Right lobe of liver (tissue), 6 donors: ENCODE results near the gene NKAIN2. TPM values are rescaled to one million over a fixed set of nuclear protein-coding genes. Genes with fewer than 3 reads are reported as not detected.

ENCODE experiments used
- ATAC-seq, 4 donors: fragments of 200-7000 bp; cut with Tn5 transposase; one replicate each; pipeline ENCODE4 v1.9.1; 2020; ENCODE audit warnings: mild to moderate bottlenecking in 4 of 4, moderate library complexity in 4 of 4
- DNase-seq, 3 donors: peaks; one replicate each; pipeline ENCODE4 v3.0.0-alpha.2; 2020
- H3K27ac ChIP-seq, 3 donors: fragments of 200-600 bp; one replicate each; pipeline ENCODE4 v1.8.0; 2022
- H3K27me3 ChIP-seq, 2 donors: fragments of 200-600 bp; one replicate each; pipeline ENCODE4 v1.8.0; 2022
- H3K36me3 ChIP-seq, 4 donors: fragments of 200-600 bp; sonication (generic) in 1 of 4; one replicate each; pipeline versions ENCODE4 v1.5.1 to v1.8.0; 2017 to 2022; ENCODE audit warnings: control low read depth in 1 of 4
- H3K4me1 ChIP-seq, 4 donors: fragments of 200-600 bp; sonication (generic) in 1 of 4; one replicate each; pipeline versions ENCODE4 v1.5.1 to v1.8.0; 2017 to 2022; ENCODE audit warnings: control low read depth in 1 of 4
- H3K4me3 ChIP-seq, 3 donors: fragments of 200-600 bp; one replicate each; pipeline ENCODE4 v1.8.0; 2022
- H3K9me3 ChIP-seq, 4 donors: fragments of 200-600 bp; sonication (generic) in 1 of 4; one replicate each; pipeline versions ENCODE4 v1.5.1 to v1.8.0; 2017 to 2022; ENCODE audit warnings: control low read depth in 1 of 4
- POLR2A ChIP-seq: fragments of 450-650 bp; IDR thresholded peaks from one replicate; pipeline ENCODE4 v1.6.1; 2017; ENCODE audit warnings: antibody characterized with exemption, mild to moderate bottlenecking
- WGBS: methylation state at CpG from one replicate; pipeline ENCODE4 v1.1.6; 2018; ENCODE audit warnings: low coverage, low lambda C conversion rate; ENCODE audit not compliant: insufficient coverage; ENCODE audit errors: missing lambda C conversion rate; 5-methylcytosine and 5-hydroxymethylcytosine counted together
- intact Hi-C, 2 donors: fragments of 100-400 bp; cut with DNase I; formaldehyde crosslinking; loops; one replicate each; pipeline versions ENCODE4 v1.11.2 to v1.14.1; 2022
- total RNA-seq, 6 experiments: library from RNA; depleted of rRNA in 2 of 6; stranded (reverse); fragments of >200 nt in 2 of 6; fragmentation: NEBNext Ultra II Directional in 3 of 6; extraction: Animal tissue kit (Norgen Biotek cat#: 25700) in 3 of 6; gene quantifications; one replicate each; pipeline versions ENCODE4 v1.1.0 to v1.2.4, GENCODE V29; 2016 to 2023
- TF ChIP-seq, protein P1 (sequence below), 4 donors: fragments of 200-600 bp in 3 of 4; fragments of 450-650 bp in 1 of 4; IDR thresholded peaks; one replicate each; pipeline versions ENCODE4 v1.5.1 to v1.8.0; 2016 to 2022; ENCODE audit warnings: antibody characterized with exemption in 4 of 4, mild to moderate bottlenecking in 2 of 4
- donor health status: DM: no; HTN: yes; CAD: no.
- donor health status: DM: no; HTN: no; CAD: no.
- donor health status: DM: no; HTN: no; CAD: no.
- donor health status: DM: no; HTN: yes; CAD: no.
- donor health status: DM: no; HTN: yes; CAD: no.

NKAIN2 gene
- total RNA-seq, 6 experiments from 2014 or later: 0.16 to 0.28 TPM; not detected in 4

DNA sequence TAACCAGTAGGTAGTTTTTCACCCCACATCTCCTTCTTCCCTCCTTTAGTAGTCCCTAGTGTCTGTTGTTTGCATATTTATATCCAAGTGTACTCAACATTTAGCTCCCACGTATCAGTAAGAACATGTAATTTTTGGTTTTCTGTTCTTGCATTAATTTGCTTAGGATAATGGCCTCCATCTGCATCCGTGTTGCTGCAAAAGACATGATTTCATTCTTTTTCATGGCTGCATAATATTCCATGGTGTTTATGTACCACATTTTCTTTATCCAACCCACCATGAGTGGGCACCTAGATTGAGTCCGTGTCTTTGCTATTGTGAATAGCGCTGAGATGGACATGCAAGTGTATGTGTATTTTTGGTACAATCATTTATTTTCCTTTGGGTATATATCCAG, 306.8 kb downstream of the NKAIN2 start:
- 67% methylated on average over 4 of the region's 4 CpGs for WGBS
- Histone ChIP-seq H3K36me3 (no peaks in the 10 kb centered on the region), H3K4me3 (no peak overlapping the region), H3K9me3 (no peaks in the 10 kb centered on the region), H3K27me3 (no peaks in the 10 kb centered on the region), H3K27ac (no peak overlapping the region), H3K4me1 (no peaks in the 10 kb centered on the region)
- ATAC-seq: no peak
- no peak for DNase-seq
- TF ChIP-seq, protein P1, sequence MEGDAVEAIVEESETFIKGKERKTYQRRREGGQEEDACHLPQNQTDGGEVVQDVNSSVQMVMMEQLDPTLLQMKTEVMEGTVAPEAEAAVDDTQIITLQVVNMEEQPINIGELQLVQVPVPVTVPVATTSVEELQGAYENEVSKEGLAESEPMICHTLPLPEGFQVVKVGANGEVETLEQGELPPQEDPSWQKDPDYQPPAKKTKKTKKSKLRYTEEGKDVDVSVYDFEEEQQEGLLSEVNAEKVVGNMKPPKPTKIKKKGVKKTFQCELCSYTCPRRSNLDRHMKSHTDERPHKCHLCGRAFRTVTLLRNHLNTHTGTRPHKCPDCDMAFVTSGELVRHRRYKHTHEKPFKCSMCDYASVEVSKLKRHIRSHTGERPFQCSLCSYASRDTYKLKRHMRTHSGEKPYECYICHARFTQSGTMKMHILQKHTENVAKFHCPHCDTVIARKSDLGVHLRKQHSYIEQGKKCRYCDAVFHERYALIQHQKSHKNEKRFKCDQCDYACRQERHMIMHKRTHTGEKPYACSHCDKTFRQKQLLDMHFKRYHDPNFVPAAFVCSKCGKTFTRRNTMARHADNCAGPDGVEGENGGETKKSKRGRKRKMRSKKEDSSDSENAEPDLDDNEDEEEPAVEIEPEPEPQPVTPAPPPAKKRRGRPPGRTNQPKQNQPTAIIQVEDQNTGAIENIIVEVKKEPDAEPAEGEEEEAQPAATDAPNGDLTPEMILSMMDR (IDR thresholded peaks at IDR 0.05): no peak
- TF ChIP-seq POLR2A: no peak
- intact Hi-C loops: no loop called here

DNA sequence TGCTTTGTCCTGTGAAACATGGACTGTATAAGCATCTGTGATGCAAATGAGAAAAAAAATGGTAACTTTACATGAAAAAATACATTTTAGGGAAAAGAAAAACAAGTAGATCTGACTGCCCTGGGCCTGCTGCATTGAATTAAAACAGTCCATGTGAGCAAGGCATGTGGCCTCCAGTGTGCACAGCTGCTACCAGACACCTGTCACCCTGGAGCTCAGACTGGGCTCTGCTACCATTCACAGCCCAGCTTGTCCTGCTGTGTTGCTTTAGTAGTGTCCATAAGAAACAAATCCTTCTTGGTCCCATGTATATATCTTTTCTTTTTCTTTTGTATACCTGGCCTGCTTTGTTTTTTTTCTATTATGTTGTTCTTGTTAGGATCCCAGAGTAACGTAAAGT, 315.9 kb downstream of the NKAIN2 start:
- ATAC-seq (no peak), DNase-seq (no peak)
- Histone ChIP-seq H3K27ac (no peak overlapping the region), H3K9me3 (no peaks in the 10 kb centered on the region), H3K27me3 (no peaks in the 10 kb centered on the region), H3K4me1 (no peaks in the 10 kb centered on the region), H3K36me3 (no peaks in the 10 kb centered on the region), H3K4me3 (no peak overlapping the region)
- intact Hi-C loops: no loop called here
- TF ChIP-seq, protein P1 (IDR thresholded peaks at IDR 0.05): no peak
- TF ChIP-seq POLR2A: no peak
- 71% methylated on average over 1 of the region's 1 CpG for WGBS

DNA sequence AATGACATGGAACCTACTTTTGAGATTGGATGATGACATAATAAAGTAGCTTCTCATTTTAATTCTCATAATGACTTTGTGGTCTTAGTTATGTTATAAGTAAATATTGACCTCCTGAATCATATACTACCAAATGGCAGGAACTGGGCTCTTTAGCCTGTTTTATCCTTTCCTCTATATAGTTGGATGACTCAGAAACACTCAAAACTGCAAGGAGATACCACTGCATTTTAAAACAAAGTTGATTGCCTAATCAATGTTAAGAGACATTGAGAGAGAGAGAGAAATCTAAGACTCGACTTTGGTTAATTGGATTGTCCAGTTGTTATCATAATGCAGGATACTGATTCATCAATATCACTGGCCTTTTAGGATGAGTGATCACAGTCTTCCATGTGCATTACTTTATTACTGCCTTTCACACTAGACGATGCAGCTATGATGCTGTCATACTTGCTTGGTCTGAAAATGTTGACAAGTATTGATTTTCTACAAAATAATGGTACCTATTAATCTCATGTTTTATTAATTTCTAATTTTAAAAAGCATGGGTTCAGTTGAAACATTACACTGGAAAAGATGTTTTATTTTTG, 320.0 kb downstream of the NKAIN2 start:
- DNase-seq (no peak), ATAC-seq (no peak)
- no peaks in the 10 kb centered on the region for H3K27me3 ChIP-seq
- whole genome bisulfite sequencing: 52% methylated on average over 2 of the region's 2 CpGs
- intact Hi-C loops: no loop called here
- H3K27ac ChIP-seq: no peak overlapping the region
- no peak overlapping the region for H3K4me3 ChIP-seq
- TF ChIP-seq, protein P1 (IDR thresholded peaks at IDR 0.05): no peak
- TF ChIP-seq POLR2A: no peak
- no peaks in the 10 kb centered on the region for H3K4me1 ChIP-seq
- no peaks in the 10 kb centered on the region for H3K9me3 ChIP-seq
- no peaks in the 10 kb centered on the region for H3K36me3 ChIP-seq

DNA sequence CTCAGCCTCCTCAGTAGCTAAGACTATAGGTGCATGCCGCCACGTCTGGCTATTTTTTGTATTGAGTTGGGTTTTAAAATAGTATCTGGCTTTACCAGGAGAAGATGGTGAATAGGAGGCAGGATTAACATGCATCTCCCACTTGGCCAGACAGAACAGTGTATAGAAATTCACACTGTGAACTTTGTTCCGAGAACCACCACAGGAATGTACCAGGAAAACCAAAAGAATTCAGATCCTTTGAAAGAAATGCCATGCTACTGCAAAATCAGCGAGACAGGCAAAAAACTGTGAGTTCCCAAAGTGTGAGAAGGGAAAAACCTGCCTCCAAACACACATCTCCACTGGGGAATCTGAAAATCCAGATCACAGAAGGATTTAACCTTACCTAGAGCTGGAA, 327.6 kb downstream of the NKAIN2 start:
- TF ChIP-seq, protein P1 (IDR thresholded peaks at IDR 0.05): no peak
- TF ChIP-seq POLR2A: no peak
- Histone ChIP-seq H3K27me3 (no peaks in the 10 kb centered on the region), H3K36me3 (no peaks in the 10 kb centered on the region), H3K4me1 (no peaks in the 10 kb centered on the region), H3K27ac (no peak overlapping the region), H3K4me3 (no peak overlapping the region), H3K9me3 (no peaks in the 10 kb centered on the region)
- intact Hi-C loops: no loop called here
- ATAC-seq: no peak
- no peak for DNase-seq
- WGBS: 60% methylated on average over 4 of the region's 4 CpGs

DNA sequence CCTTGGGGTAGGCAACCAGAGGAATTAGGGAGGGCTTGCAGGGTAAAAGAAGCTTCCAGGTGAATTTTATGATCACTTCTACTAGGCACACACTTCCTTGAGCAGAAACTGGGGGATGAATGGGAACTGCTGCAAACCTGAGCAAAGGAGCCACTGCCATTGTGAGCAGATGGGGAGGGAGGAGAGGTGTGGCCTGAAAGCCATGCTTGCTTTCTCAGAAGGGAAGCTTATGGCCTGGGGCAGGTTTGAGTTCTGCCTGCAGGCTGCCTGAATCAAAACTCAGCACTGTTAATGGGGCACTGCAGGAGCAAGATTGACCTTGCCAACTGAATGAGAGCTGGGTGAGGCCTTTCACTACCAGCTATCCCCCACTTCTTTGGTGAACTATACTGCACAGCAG, 328.1 kb downstream of the NKAIN2 start:
- Histone ChIP-seq H3K4me1 (no peaks in the 10 kb centered on the region), H3K27me3 (no peaks in the 10 kb centered on the region), H3K27ac (no peak overlapping the region), H3K9me3 (no peaks in the 10 kb centered on the region), H3K36me3 (no peaks in the 10 kb centered on the region), H3K4me3 (no peak overlapping the region)
- intact Hi-C loops: no loop called here
- DNase-seq (no peak), ATAC-seq (no peak)
- TF ChIP-seq, protein P1 (IDR thresholded peaks at IDR 0.05): no peak
- no peak for TF ChIP-seq POLR2A
